HepG2 (cell line): ENCODE results near the gene PITHD1. TPM values are rescaled to one million over a fixed set of nuclear protein-coding genes. Genes with fewer than 3 reads are reported as not detected.
"Not testable (repeated sequence)": the region's sequence is repeated elsewhere in the genome, so short reads cannot be mapped to it uniquely, and the experiment has no call there.

Source experiments
- ATAC-seq: fragments of 200-7000 bp; cut with Tn5 transposase; 3 replicates; pipeline ENCODE4 v1.9.1; 2020; ENCODE audit warnings: mild to moderate bottlenecking, moderate library complexity
- BruUV-seq: library from RNA; stranded (reverse); fragments of 400-500 nt; replicated peaks from 2 replicates; lab custom pipeline; 2021; lab: Mats Ljungman, UMichigan
- CTCF ChIA-PET: fragments of 300-600 bp; formaldehyde crosslinking; extraction: SDS; loops from one replicate; lab custom pipeline; 2021; ENCODE audit warnings: low total read pairs, inconsistent platforms, low intra/inter-chr PET ratio; lab: Yijun Ruan, JAX
- POLR2A ChIA-PET: fragments of 350-600 bp; sonication (Branson Sonifier 250); formaldehyde crosslinking; loops from one replicate; lab custom pipeline; 2020; ENCODE audit warnings: antibody characterized with exemption, inconsistent platforms; lab: Yijun Ruan, JAX
- DNase-seq: peaks from one replicate; pipeline ENCODE4 v3.0.0-alpha.2; 2015; ENCODE audit warnings: low spot score
- FAIRE-seq: peaks from 3 replicates; lab custom pipeline; 2011; peaks lifted over from hg19 to GRCh38; lab: Jason Lieb, UNC
- H2AFZ ChIP-seq: one replicate; pipeline ENCODE4 v1.6.1; 2011; ENCODE audit warnings: low read length, inconsistent platforms
- H3K27ac ChIP-seq: fragments of 300-600 bp; 3 replicates; pipeline ENCODE4 v1.8.0; 2011; ENCODE audit warnings: mixed run types, mild to moderate bottlenecking, mixed read lengths, low read length, inconsistent platforms; ENCODE audit not compliant: insufficient read depth; ENCODE audit errors: extremely low read length
- H3K27me3 ChIP-seq, 2 experiments: fragments of 200-600 bp in 1 of 2; 2 replicates in 1 of 2; 3 replicates in 1 of 2; pipeline versions ENCODE4 v1.6.0 to v1.8.0; 2011; ENCODE audit warnings: low read length in 2 of 2, mild to moderate bottlenecking in 2 of 2, moderate library complexity in 2 of 2, inconsistent platforms in 1 of 2; ENCODE audit not compliant: insufficient read depth in 2 of 2, control insufficient read depth in 1 of 2
- H3K36me3 ChIP-seq, 2 experiments: fragments of 200-600 bp in 1 of 2; replicated peaks in 1 of 2; 2 replicates in 1 of 2; 3 replicates in 1 of 2; pipeline versions ENCODE4 v1.5.1 to v1.8.0; 2011; ENCODE audit warnings: low read length in 2 of 2, inconsistent platforms in 1 of 2; ENCODE audit not compliant: insufficient read depth in 2 of 2, control insufficient read depth in 1 of 2
- H3K4me1 ChIP-seq: 2 replicates; pipeline ENCODE4 v1.5.1; 2012; ENCODE audit warnings: low read length, inconsistent platforms; ENCODE audit not compliant: insufficient read depth
- H3K4me2 ChIP-seq: 2 replicates; pipeline ENCODE4 v1.6.0; 2011; ENCODE audit warnings: low read depth, low read length, inconsistent platforms
- H3K4me3 ChIP-seq, 3 experiments: fragments of 200-600 bp in 1 of 3; sonication (generic), shearing (Covaris generic) in 1 of 3; replicated peaks in 1 of 3; 2 replicates each; pipeline ENCODE4 v1.5.1; 2011 to 2016; ENCODE audit warnings: low read length in 3 of 3, inconsistent platforms in 2 of 3, low read depth in 2 of 3, mild to moderate bottlenecking in 2 of 3, control low read depth in 1 of 3, mixed read lengths in 1 of 3; ENCODE audit not compliant: insufficient read depth in 1 of 3
- H3K79me2 ChIP-seq: one replicate; pipeline ENCODE4 v1.6.1; 2011; ENCODE audit warnings: low read length, inconsistent platforms; ENCODE audit not compliant: insufficient read depth
- H3K9ac ChIP-seq: 2 replicates; pipeline ENCODE4 v1.6.0; 2011; ENCODE audit warnings: mild to moderate bottlenecking, low read depth, low read length, inconsistent platforms; ENCODE audit not compliant: insufficient read depth
- H3K9me3 ChIP-seq: 2 replicates; pipeline ENCODE4 v1.5.1; 2012; ENCODE audit warnings: mild to moderate bottlenecking, low read length
- H4K20me1 ChIP-seq: 2 replicates; pipeline ENCODE4 v1.6.0; 2011; ENCODE audit warnings: inconsistent platforms, mild to moderate bottlenecking, low read length, moderate library complexity; ENCODE audit not compliant: insufficient read depth
- ZMYM3 ChIP-seq: sonication (generic); formaldehyde crosslinking; IDR thresholded peaks from 2 replicates; pipeline ENCODE4 v1.5.1; 2020; ENCODE audit warnings: mild to moderate bottlenecking, missing genetic modification reagents
- ZNF362 ChIP-seq: sonication (generic); formaldehyde crosslinking; IDR thresholded peaks from 2 replicates; pipeline ENCODE4 v1.4.0; 2020; ENCODE audit warnings: missing genetic modification reagents, mild to moderate bottlenecking, borderline replicate concordance
- ZNF441 ChIP-seq: sonication (generic); formaldehyde crosslinking; IDR thresholded peaks from 2 replicates; pipeline ENCODE4 v1.7.0; 2021; ENCODE audit warnings: missing genetic modification reagents, borderline replicate concordance
- ZNF460 ChIP-seq: sonication (generic); formaldehyde crosslinking; IDR thresholded peaks from 2 replicates; pipeline ENCODE4 v1.5.1; 2020; ENCODE audit warnings: missing genetic modification reagents, mild to moderate bottlenecking, borderline replicate concordance
- WGBS: methylation state at CpG from one replicate; pipeline ENCODE4 v1.1.6; 2017; ENCODE audit warnings: low lambda C conversion rate; 5-methylcytosine and 5-hydroxymethylcytosine counted together
- in situ Hi-C: cut with HindIII; loops from 2 replicates; pipeline ENCODE4 v1.10.0; 2017; ENCODE audit warnings: low pct_unique_long_range_greater_than_20kb; ENCODE audit not compliant: extremely low pct_ligation_motif_present
- intact Hi-C: fragments of 100-400 bp; cut with micrococcal nuclease; formaldehyde crosslinking; loops from one replicate; pipeline ENCODE4 v1.10.0; 2022; ENCODE audit not compliant: unreplicated experiment
- polyA plus RNA-seq, 8 experiments: library from polyadenylated mRNA; depleted of rRNA in 3 of 8; stranded (reverse) in 7 of 8; unstranded in 1 of 8; fragments of >200 nt; fragmentation: Illumina TruSeq in 4 of 8; extraction: Trizol in 4 of 8; gene quantifications; 2 replicates each; pipeline versions ENCODE4 v1.2.1 to v1.2.3, GENCODE V29; 2011 to 2016; ENCODE audit warnings: low read depth in 4 of 8, missing spikeins in 1 of 8, mixed read lengths in 1 of 8; ENCODE audit not compliant: insufficient read depth in 1 of 8
- total RNA-seq, 5 experiments: library from RNA; depleted of rRNA; stranded (reverse); fragments of >200 nt; fragmentation: Illumina TruSeq; extraction: Trizol; gene quantifications; 2 replicates each; pipeline ENCODE4 v1.2.3, GENCODE V29; 2016; ENCODE audit warnings: low read depth in 1 of 5
- TF ChIP-seq, protein P1 (sequence below): sonication (generic); formaldehyde crosslinking; IDR thresholded peaks from 2 replicates; pipeline ENCODE4 v1.5.0; 2020; ENCODE audit warnings: mild to moderate bottlenecking, missing genetic modification reagents

PITHD1 gene
- total and polyA plus RNA-seq, 2 of the 13 experiments (the other 11 are each of a cell fraction or from before 2014, with no cell fraction given), result 28.0 to 37.3 TPM

DNA sequence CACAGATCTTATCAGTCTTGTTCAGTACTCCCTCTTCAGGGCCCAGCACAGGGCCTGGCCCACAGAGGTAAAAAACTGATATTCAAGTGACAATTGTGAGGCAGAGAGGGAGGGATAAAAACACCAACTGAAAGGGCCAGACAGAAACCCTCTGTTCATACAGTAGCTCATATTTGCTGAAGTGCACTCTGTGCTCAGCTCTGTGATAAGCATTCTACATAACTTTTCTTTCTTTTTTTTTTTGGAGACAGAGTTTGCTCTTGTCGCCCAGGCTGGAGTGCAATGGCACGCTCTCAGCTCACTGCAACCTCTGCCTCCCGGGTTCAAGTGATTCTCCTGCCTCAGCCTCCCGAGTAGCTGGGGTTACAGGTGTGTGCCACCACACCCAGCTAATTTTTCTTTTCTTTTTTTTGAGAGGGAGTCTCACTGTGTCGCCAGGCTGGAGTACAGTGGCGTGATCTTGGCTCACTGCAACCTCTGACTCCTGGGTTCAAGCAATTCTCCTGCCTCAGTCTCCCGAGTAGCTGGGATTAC lies 24.7 kb downstream of the PITHD1 start:
- H3K79me2 ChIP-seq, CTCF ChIA-PET, in situ Hi-C loops, H3K27me3 ChIP-seq, DNase-seq, H3K9me3 ChIP-seq, ATAC-seq, H2AFZ ChIP-seq, H4K20me1 ChIP-seq, H3K4me2 ChIP-seq, H3K4me3 ChIP-seq, FAIRE-seq: not testable (repeated sequence)
- Histone ChIP-seq H3K36me3 (peaks cover under 1 to 11% of the 10 kb centered on the region in 2 experiments; a peak in 4 of 5 replicates), H3K27ac (peak overlapping the region; percentile 95), H3K4me1 (peaks cover 77% of the 10 kb centered on the region), H3K9ac (peak overlapping the region; percentile 10; the same call in 1 of the 2 replicates)
- POLR2A ChIA-PET, result interaction anchor here (2.0 to 10.9 kb wide), 6 partner anchors 8 to 114 kb away, joined by 4 to 154 read pairs (median 41); partner anchors contain the start of genes FUCA1, HMGCL, LYPLA2 and PITHD1
- WGBS, result 79% methylated on average over 7 of the region's 7 CpGs
- TF ChIP-seq ZNF441 (0 out of 2 replicates have a peak, but pooled peaks have one; percentile 53), ZMYM3 (CRISPR knock-in tag) (peak; percentile 60; the same call in 1 of the 2 replicates), ZNF362 (CRISPR knock-in tag) (peak; percentile 59; the same call in 1 of the 2 replicates), ZNF460 (peak; percentile 72; the same call in 1 of the 2 replicates)
- TF ChIP-seq, protein P1, sequence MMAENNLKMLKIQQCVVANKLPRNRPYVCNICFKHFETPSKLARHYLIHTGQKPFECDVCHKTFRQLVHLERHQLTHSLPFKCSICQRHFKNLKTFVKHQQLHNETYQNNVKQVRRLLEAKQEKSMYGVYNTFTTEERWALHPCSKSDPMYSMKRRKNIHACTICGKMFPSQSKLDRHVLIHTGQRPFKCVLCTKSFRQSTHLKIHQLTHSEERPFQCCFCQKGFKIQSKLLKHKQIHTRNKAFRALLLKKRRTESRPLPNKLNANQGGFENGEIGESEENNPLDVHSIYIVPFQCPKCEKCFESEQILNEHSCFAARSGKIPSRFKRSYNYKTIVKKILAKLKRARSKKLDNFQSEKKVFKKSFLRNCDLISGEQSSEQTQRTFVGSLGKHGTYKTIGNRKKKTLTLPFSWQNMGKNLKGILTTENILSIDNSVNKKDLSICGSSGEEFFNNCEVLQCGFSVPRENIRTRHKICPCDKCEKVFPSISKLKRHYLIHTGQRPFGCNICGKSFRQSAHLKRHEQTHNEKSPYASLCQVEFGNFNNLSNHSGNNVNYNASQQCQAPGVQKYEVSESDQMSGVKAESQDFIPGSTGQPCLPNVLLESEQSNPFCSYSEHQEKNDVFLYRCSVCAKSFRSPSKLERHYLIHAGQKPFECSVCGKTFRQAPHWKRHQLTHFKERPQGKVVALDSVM (CRISPR knock-in tag), result 0 out of 2 replicates have a peak, but pooled peaks have one; percentile 35
- TF ChIP-seq, all 625 proteins: peak for 5; not testable (repeated sequence) for 620
- intact Hi-C loops, result loop anchor here (5.0 kb wide), 1 partner anchor 64 kb away; the partner anchor contains the start of gene FUCA1
- not testable (repeated sequence) for BruUV-seq
